Astrocyte (in vitro differentiated cells and primary cell): ENCODE measurements around the gene C19orf25.

Experiments used
- CTCF ChIP-seq: IDR thresholded peaks from 2 replicates; pipeline ENCODE4 v1.5.1; 2011; ENCODE audit warnings: low read depth, mild to moderate bottlenecking, inconsistent platforms, low read length, moderate library complexity; ENCODE audit not compliant: insufficient read depth
- EZH2 ChIP-seq: IDR thresholded peaks from 2 replicates; pipeline ENCODE4 v1.6.1; 2012; ENCODE audit warnings: mild to moderate bottlenecking, low read length, inconsistent platforms; ENCODE audit not compliant: insufficient read depth

GRCh38 chr19:1491849-1492170, 12.8 kb upstream of the C19orf25 start:
- TF ChIP-seq CTCF (no peak), EZH2 (no peak)
